ENCODE data around the gene MUC12. TPM values are rescaled to one million over a fixed set of nuclear protein-coding genes. Genes with fewer than 3 reads are reported as not detected.

Gene MUC12
- total and polyA plus RNA-seq, 2 of the 13 experiments (the other 11 are each of a cell fraction or from before 2014, with no cell fraction given), result not detected

- H3K4me3 ChIP-seq (replicated peaks in 1 of 3; ENCODE audit: insufficient read depth in 1 of 3, low read depth in 2 of 3, low read length in 3 of 3), result no peak overlapping the region
- no peak for DNase-seq (ENCODE audit: low spot score)
- H3K4me2 ChIP-seq (ENCODE audit: low read depth, low read length), result no peak overlapping the region
- no peaks in the 10 kb centered on the region for H3K79me2 ChIP-seq (ENCODE audit: insufficient read depth, low read length)
- in situ Hi-C loops (cut with HindIII; ENCODE audit: extremely low pct_ligation_motif_present, low pct_unique_long_range_greater_than_20kb), result loop anchor here (25.0 kb wide), 1 partner anchor 305 kb away; no protein-coding TSS in a partner anchor
- no TSS peak for BruUV-seq (replicated peaks)
- H3K27me3 ChIP-seq (ENCODE audit: control insufficient read depth in 1 of 2, insufficient read depth in 2 of 2, low read length in 2 of 2), result peaks cover 0 to 31% of the 10 kb centered on the region in 2 experiments; a peak in 3 of 5 replicates
- no peak for ATAC-seq
- H3K27ac ChIP-seq (ENCODE audit: extremely low read length, insufficient read depth, low read length), result no peak overlapping the region
- no peak overlapping the region for H3K9ac ChIP-seq (ENCODE audit: insufficient read depth, low read depth, low read length)
- 27% methylated on average over 6 of the region's 7 CpGs for WGBS (ENCODE audit: low lambda C conversion rate)
- no peaks in the 10 kb centered on the region for H3K36me3 ChIP-seq (replicated peaks in 1 of 2; ENCODE audit: control insufficient read depth in 1 of 2, insufficient read depth in 2 of 2, low read length in 2 of 2)
- H3K4me1 ChIP-seq (ENCODE audit: insufficient read depth, low read length), result peaks cover 10% of the 10 kb centered on the region; the same call in 1 of the 2 replicates
- no peak for FAIRE-seq
- CTCF ChIA-PET (ENCODE audit: low intra/inter-chr PET ratio, low total read pairs), result no interaction called here
- no peaks in the 10 kb centered on the region for H4K20me1 ChIP-seq (ENCODE audit: insufficient read depth, low read length)
- no peaks in the 10 kb centered on the region for H3K9me3 ChIP-seq (ENCODE audit: low read length)
- intact Hi-C loops (cut with micrococcal nuclease; ENCODE audit: unreplicated experiment), result no loop called here
- no peak overlapping the region for H2AFZ ChIP-seq (ENCODE audit: low read length)
- POLR2A ChIA-PET, result interaction anchor here (1.1 kb wide), 1 partner anchor 177 kb away, joined by 3 read pairs; the partner anchor contains the start of gene UFSP1
- TF ChIP-seq HIVEP1 (CRISPR knock-in tag; IDR thresholded peaks at IDR 0.05), result no peak
- TF ChIP-seq FUBP1 (CRISPR knock-in tag; IDR thresholded peaks at IDR 0.05; ENCODE audit: borderline replicate concordance), result no peak
- TF ChIP-seq ZNF737 (CRISPR knock-in tag; IDR thresholded peaks at IDR 0.05; ENCODE audit: borderline replicate concordance), result no peak
- TF ChIP-seq ZNF746 (CRISPR knock-in tag; IDR thresholded peaks at IDR 0.05), result no peak
- TF ChIP-seq, protein P1, sequence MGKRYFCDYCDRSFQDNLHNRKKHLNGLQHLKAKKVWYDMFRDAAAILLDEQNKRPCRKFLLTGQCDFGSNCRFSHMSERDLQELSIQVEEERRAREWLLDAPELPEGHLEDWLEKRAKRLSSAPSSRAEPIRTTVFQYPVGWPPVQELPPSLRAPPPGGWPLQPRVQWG (CRISPR knock-in tag; IDR thresholded peaks at IDR 0.05; ENCODE audit: borderline replicate concordance, low read depth), result no peak
- TF ChIP-seq, protein P2, sequence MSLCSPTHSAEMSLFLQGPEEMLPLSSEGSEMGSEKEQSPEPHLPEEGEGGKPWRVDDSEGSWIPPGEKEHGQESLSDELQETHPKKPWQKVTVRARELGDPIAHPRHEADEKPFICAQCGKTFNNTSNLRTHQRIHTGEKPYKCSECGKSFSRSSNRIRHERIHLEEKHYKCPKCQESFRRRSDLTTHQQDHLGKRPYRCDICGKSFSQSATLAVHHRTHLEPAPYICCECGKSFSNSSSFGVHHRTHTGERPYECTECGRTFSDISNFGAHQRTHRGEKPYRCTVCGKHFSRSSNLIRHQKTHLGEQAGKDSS (CRISPR knock-in tag; IDR thresholded peaks at IDR 0.05; ENCODE audit: borderline replicate concordance, low read depth), result no peak
- no peak for TF ChIP-seq PHB2 (IDR thresholded peaks at IDR 0.05; ENCODE audit: partially characterized antibody)
- no peak for TF ChIP-seq ZNF292 (CRISPR knock-in tag; IDR thresholded peaks at IDR 0.05; ENCODE audit: borderline replicate concordance, low read depth)
- no peak for TF ChIP-seq ARNT2 (CRISPR knock-in tag; IDR thresholded peaks at IDR 0.05; ENCODE audit: low read depth)
- no peak for TF ChIP-seq TSC22D2 (CRISPR knock-in tag; IDR thresholded peaks at IDR 0.05; ENCODE audit: borderline replicate concordance)
- TF ChIP-seq, protein P3, sequence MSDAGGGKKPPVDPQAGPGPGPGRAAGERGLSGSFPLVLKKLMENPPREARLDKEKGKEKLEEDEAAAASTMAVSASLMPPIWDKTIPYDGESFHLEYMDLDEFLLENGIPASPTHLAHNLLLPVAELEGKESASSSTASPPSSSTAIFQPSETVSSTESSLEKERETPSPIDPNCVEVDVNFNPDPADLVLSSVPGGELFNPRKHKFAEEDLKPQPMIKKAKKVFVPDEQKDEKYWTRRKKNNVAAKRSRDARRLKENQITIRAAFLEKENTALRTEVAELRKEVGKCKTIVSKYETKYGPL (CRISPR knock-in tag; IDR thresholded peaks at IDR 0.05), result no peak
- no peak for TF ChIP-seq HMGA1 (CRISPR knock-in tag; conservative IDR thresholded peaks at IDR 0.05)
- TF ChIP-seq PCBP1 (IDR thresholded peaks at IDR 0.05; ENCODE audit: borderline replicate concordance, low read depth, low read length), result no peak
- TF ChIP-seq, protein P4, sequence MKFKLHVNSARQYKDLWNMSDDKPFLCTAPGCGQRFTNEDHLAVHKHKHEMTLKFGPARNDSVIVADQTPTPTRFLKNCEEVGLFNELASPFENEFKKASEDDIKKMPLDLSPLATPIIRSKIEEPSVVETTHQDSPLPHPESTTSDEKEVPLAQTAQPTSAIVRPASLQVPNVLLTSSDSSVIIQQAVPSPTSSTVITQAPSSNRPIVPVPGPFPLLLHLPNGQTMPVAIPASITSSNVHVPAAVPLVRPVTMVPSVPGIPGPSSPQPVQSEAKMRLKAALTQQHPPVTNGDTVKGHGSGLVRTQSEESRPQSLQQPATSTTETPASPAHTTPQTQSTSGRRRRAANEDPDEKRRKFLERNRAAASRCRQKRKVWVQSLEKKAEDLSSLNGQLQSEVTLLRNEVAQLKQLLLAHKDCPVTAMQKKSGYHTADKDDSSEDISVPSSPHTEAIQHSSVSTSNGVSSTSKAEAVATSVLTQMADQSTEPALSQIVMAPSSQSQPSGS (CRISPR knock-in tag; IDR thresholded peaks at IDR 0.05), result no peak
- no peak for TF ChIP-seq ZNF572 (CRISPR knock-in tag; IDR thresholded peaks at IDR 0.05)
- no peak for TF ChIP-seq ONECUT2 (CRISPR knock-in tag; IDR thresholded peaks at IDR 0.05)
- TF ChIP-seq RCOR2 (CRISPR knock-in tag; IDR thresholded peaks at IDR 0.05), result no peak
- no peak for TF ChIP-seq PRDM4 (CRISPR knock-in tag; IDR thresholded peaks at IDR 0.05; ENCODE audit: borderline replicate concordance)
Measured at GRCh38 chr7:101066833-101067177, 97.4 kb downstream of the MUC12 start.

Data from HepG2 (cell line).